ENCODE results near the gene SULF2.

Gene SULF2

DNA sequence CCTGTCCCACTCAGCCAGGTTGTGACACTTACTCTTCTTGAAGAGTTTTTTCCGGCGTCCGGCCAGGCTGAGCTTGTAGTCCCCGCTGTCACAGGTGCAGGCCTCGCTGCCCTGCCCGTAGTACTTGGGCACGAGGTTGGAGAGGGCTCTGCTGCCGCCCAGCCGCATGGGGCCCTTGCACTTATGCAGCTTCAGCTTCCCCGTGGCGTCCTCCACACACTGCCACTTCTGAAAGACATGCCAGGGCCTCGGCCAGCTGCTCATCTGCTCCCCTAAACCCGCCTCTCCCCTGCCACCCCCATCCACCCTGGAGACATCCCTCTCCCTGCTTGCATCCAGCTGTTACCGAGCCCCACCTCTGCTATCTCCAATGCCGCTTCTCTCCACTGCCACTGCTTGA, 113.1 kb downstream of the SULF2 start:
- DNase-seq (ENCODE audit: low read depth) = no peak
- H3K4me3 ChIP-seq (ENCODE audit: low read depth, low read length) = no peak overlapping the region
- TF ChIP-seq, protein P1, sequence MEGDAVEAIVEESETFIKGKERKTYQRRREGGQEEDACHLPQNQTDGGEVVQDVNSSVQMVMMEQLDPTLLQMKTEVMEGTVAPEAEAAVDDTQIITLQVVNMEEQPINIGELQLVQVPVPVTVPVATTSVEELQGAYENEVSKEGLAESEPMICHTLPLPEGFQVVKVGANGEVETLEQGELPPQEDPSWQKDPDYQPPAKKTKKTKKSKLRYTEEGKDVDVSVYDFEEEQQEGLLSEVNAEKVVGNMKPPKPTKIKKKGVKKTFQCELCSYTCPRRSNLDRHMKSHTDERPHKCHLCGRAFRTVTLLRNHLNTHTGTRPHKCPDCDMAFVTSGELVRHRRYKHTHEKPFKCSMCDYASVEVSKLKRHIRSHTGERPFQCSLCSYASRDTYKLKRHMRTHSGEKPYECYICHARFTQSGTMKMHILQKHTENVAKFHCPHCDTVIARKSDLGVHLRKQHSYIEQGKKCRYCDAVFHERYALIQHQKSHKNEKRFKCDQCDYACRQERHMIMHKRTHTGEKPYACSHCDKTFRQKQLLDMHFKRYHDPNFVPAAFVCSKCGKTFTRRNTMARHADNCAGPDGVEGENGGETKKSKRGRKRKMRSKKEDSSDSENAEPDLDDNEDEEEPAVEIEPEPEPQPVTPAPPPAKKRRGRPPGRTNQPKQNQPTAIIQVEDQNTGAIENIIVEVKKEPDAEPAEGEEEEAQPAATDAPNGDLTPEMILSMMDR (conservative IDR thresholded peaks at IDR 0.05; ENCODE audit: low read depth, low read length) = no peak

DNA sequence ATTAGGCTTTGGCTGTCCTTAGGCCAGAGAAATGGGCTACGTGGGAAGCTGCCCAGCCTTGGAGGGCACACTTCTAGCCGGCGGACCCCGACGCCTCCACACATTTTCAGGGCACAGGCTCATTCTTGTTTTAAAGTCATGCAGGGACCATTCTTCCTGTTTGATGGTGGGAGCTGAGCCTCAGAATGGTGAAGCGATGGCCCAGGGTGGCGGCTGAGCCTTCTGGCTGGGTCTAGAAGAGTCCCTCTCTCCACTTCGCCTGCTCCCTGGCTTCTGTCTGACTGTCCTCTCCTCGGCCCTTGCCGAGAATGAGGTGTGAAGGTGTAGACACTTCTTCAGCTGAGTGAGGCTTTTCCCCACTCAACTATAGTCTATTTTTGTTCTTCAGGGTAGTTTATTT, 114.4 kb downstream of the SULF2 start:
- DNase-seq (ENCODE audit: low read depth) = no peak
- H3K4me3 ChIP-seq (ENCODE audit: low read depth, low read length) = no peak overlapping the region
- TF ChIP-seq, protein P1 (conservative IDR thresholded peaks at IDR 0.05; ENCODE audit: low read depth, low read length) = no peak

DNA sequence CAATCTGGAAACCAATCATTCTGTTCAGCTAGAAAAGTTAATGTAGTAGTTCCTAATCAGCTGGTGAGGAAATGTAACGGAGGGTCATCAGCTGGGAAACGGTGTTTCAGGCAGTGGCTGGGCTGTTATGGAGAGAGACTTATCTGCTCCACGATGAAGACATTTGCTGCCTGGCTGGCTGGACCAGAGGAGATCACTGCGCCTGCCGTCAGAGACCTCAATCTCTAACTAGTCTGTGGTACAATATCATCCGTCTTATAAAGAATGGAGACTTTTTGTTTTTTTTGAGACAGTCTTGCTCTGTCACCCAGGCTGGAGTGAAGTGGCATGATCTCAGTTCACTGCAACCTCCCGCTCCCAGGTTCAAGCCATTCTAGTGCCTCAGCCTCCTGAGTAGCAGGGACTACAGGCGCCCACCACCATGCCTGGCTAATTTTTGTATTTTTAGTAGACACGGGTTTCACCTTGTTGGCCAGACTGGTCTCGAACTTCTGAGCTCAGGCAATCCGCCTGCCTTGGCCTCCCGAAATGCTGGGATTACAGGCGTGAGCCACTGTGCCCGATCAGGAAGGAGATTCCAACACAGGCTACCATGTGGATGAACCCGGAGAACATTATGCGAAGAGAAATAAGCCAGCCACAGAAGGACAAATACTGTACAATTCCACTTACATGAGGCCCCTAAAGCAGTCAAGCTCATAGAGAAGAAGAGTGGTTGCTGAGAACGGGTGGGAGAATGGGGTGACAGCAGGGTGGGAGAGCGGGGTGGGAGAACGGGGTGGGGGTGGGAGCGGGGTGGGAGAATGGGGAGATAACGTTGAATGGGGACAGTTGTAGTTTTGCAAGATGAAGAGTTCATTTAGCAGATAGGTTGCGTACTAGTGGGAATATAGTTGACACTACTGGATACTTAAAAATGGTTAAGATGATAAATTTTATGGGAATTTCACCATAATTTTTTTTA, 115.1 kb downstream of the SULF2 start:
- TF ChIP-seq, protein P1 (conservative IDR thresholded peaks at IDR 0.05; ENCODE audit: low read depth, low read length) = no peak
- no peak overlapping the region for H3K4me3 ChIP-seq (ENCODE audit: low read depth, low read length)
- DNase-seq (ENCODE audit: low read depth) = no peak

DNA sequence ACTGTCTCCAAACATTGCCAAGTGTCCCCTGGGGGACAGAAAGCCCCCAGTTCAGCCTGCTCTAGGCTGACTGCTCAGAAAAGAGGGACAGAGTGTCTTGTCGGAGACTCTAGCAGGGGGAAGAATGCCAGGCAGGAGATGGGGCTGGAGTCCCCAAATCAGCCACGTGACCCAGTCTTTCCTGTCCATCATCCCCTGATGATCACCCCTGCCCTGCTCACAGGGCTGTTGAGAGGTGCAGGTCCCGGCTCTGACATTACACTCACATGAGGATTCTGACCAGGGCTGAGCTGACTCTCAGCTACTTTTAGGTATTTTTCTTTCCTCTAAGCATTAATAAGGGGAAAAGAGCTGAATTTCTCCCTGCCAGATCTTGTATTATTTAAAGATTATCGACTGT, 115.8 kb downstream of the SULF2 start:
- no peak overlapping the region for H3K4me3 ChIP-seq (ENCODE audit: low read depth, low read length)
- DNase-seq (ENCODE audit: low read depth) = no peak
- TF ChIP-seq, protein P1 (conservative IDR thresholded peaks at IDR 0.05; ENCODE audit: low read depth, low read length) = no peak

DNA sequence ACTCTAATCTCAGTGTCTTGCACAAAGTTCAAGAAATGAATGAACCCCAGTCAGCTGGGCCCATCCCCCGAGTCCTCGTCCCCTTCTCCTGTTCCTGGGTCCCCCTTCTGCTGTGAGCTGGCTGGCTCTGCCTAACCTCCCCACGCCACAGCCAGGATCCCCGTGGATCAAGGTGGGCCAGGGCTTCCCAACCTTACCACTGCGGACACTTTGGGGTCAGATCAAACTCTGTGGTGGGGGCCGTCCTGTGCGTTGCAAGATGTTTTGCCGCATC, 116.2 kb downstream of the SULF2 start:
- TF ChIP-seq, protein P1 (conservative IDR thresholded peaks at IDR 0.05; ENCODE audit: low read depth, low read length) = no peak
- no peak overlapping the region for H3K4me3 ChIP-seq (ENCODE audit: low read depth, low read length)
- no peak for DNase-seq (ENCODE audit: low read depth)

DNA sequence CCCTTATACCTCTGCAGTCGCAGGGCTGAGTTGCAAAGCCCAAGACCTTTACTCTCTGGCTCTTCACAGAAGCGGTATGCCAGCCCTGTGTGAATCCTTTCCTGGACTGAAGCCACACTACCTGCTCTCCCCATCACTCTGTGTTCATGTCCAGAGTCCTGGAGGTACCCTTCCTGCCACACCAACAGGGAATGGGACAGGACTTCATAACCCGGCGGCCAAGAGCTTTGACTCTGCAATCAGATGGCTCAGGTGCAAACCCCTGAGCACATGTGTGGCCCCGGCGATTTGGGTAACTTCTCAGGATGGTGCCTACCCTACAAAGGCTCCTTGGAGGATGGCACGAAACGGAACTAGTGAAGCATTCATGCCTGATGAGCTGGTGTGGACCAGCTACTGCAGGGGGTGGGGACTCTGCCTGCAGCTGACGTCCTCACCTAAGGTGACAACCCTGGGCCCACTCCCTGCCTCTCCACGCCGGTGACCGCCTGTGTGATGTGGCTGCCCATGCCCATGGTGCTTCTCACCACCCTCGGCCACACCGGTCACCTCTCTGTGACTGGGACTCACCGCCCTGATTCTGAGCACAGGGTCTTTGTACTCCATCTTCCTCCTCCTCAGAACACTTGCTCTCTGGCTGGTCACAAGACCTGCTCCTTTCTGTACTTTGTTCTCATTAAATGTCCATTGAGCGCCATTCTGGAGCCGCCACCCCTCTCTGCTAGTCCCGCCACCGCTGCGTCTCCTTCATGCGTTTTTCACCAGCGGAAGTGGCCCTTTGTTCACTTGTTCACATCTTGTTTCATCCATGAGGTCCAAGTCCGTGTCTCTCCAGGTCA, 116.7 kb downstream of the SULF2 start:
- no peak overlapping the region for H3K4me3 ChIP-seq (ENCODE audit: low read depth, low read length)
- TF ChIP-seq, protein P1 (conservative IDR thresholded peaks at IDR 0.05; ENCODE audit: low read depth, low read length) = no peak
- no peak for DNase-seq (ENCODE audit: low read depth)
